Common myeloid progenitor, CD34-positive (primary cell): Measurements from ENCODE around the gene MYZAP.

ENCODE experiments used
- CTCF ChIA-PET: fragments of 350-600 bp; sonication (Branson Sonifier 250); formaldehyde crosslinking; loops from one replicate; lab custom pipeline; 2021; ENCODE audit warnings: antibody characterized with exemption; lab: Charles Lee
- POLR2A ChIA-PET: fragments of 350-600 bp; sonication (Branson Sonifier 250); formaldehyde crosslinking; loops from one replicate; lab custom pipeline; 2021; ENCODE audit warnings: antibody characterized with exemption; lab: Charles Lee
- DNase-seq, 3 donors: peaks; one replicate each; pipeline versions ENCODE4 v3.0.0 to v3.0.0-alpha.2; 2013
- H3K27ac ChIP-seq, 2 experiments: 1 replicate in 1 of 2; 2 replicates in 1 of 2; pipeline ENCODE4 v1.7.0; 2013; ENCODE audit warnings: inconsistent platforms in 2 of 2, low read length in 2 of 2, mild to moderate bottlenecking in 2 of 2, low read depth in 1 of 2, moderate library complexity in 1 of 2; ENCODE audit not compliant: severe bottlenecking in 2 of 2, insufficient read depth in 1 of 2, poor library complexity in 1 of 2
- H3K27me3 ChIP-seq, 5 experiments: replicated peaks in 2 of 5; 1 replicate in 3 of 5; 2 replicates in 2 of 5; pipeline versions ENCODE4 v1.6.1 to v1.7.0; 2013; ENCODE audit warnings: low read length in 4 of 5, mild to moderate bottlenecking in 2 of 5, moderate library complexity in 2 of 5, inconsistent platforms in 1 of 5; ENCODE audit not compliant: insufficient read depth in 5 of 5, control insufficient read depth in 4 of 5
- H3K36me3 ChIP-seq, 4 experiments: 1 replicate in 2 of 4; 2 replicates in 2 of 4; pipeline versions ENCODE4 v1.6.1 to v1.7.0; 2013; ENCODE audit warnings: low read length in 3 of 4, control low read depth in 1 of 4, mild to moderate bottlenecking in 1 of 4; ENCODE audit not compliant: control insufficient read depth in 4 of 4, insufficient read depth in 4 of 4
- H3K4me1 ChIP-seq, 4 experiments: 1 replicate in 3 of 4; 2 replicates in 1 of 4; pipeline versions ENCODE4 v1.6.1 to v1.7.1; 2013; ENCODE audit warnings: low read length in 3 of 4, mild to moderate bottlenecking in 3 of 4, control low read depth in 1 of 4, inconsistent platforms in 1 of 4, moderate library complexity in 1 of 4; ENCODE audit not compliant: control insufficient read depth in 4 of 4, insufficient read depth in 4 of 4; ENCODE audit errors: control extremely low read depth in 1 of 4
- H3K4me3 ChIP-seq, 7 experiments: 1 replicate in 4 of 7; 2 replicates in 3 of 7; pipeline versions ENCODE4 v1.5.1 to v1.7.0; 2013; ENCODE audit warnings: mild to moderate bottlenecking in 7 of 7, low read length in 6 of 7, moderate library complexity in 6 of 7, inconsistent platforms in 2 of 7, low read depth in 2 of 7, control low read depth in 1 of 7; ENCODE audit not compliant: insufficient read depth in 4 of 7, control insufficient read depth in 1 of 7; ENCODE audit errors: extremely low read depth in 1 of 7
- H3K9me3 ChIP-seq, 5 experiments: 1 replicate in 4 of 5; 2 replicates in 1 of 5; pipeline versions ENCODE4 v1.6.1 to v1.7.1; 2013; ENCODE audit warnings: low read length in 4 of 5, mild to moderate bottlenecking in 2 of 5, inconsistent platforms in 1 of 5, low read depth in 1 of 5, moderate library complexity in 1 of 5; ENCODE audit not compliant: control insufficient read depth in 4 of 5, insufficient read depth in 2 of 5; ENCODE audit errors: control extremely low read depth in 1 of 5
- WGBS: methylation state at CpG from one replicate; pipeline ENCODE4 v1.1.5; 2013; ENCODE audit not compliant: insufficient coverage; 5-methylcytosine and 5-hydroxymethylcytosine counted together

MYZAP gene

DNA sequence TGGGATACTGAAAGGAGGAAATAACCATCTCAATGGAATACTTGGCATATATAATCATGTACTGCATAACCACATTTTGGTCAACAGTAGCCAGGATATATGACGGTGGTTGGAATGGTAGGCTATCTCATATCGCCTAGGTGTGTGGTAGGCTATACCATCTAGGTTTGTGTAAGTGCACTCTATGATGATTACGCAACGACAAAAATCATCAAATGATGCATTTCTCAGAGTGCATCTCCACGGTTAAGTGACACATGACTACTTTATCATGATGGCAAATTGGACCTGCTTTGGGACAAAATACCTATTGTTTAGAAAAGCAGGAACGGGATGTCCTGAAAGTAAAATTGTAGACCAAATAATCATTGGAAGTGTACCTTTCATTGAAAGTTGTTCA lies 2.8 kb downstream of the MYZAP start:
- CTCF ChIA-PET: interaction anchor here (1.6 kb wide), 1 partner anchor 20 kb away, joined by 3 read pairs; no protein-coding TSS in a partner anchor
- Histone ChIP-seq H3K9me3 (no peaks in the 10 kb centered on the region), H3K36me3 (no peaks in the 10 kb centered on the region), H3K4me1 (peaks cover 0 to 28% (median 13%) of the 10 kb centered on the region in 4 experiments), H3K4me3 (no peak overlapping the region), H3K27me3 (peaks cover 2 to 28% (median 18%) of the 10 kb centered on the region in 5 experiments), H3K27ac (no peak overlapping the region)
- 100% methylated on average over 6 of the region's 6 CpGs for WGBS
- no peak for DNase-seq
- POLR2A ChIA-PET: no interaction called here

- peaks cover 2 to 22% (median 18%) of the 10 kb centered on the region in 5 experiments for H3K27me3 ChIP-seq
- peaks cover 0 to 28% (median 13%) of the 10 kb centered on the region in 4 experiments for H3K4me1 ChIP-seq
- H3K27ac ChIP-seq: no peak overlapping the region
- WGBS: 74% methylated on average over 9 of the region's 9 CpGs
- H3K9me3 ChIP-seq: no peaks in the 10 kb centered on the region
- no peaks in the 10 kb centered on the region for H3K36me3 ChIP-seq
- H3K4me3 ChIP-seq: no peak overlapping the region
- ChIA-PET POLR2A (no interaction called here), CTCF (interaction anchor here (1.1 to 1.6 kb wide), 3 partner anchors 9 to 21 kb away, joined by 3 read pairs; no protein-coding TSS in a partner anchor)
- peak; percentile 15 to 66 (median 53) for DNase-seq
These were observed 3.5 kb downstream of the MYZAP start for GRCh38 chr15:57595011-57595866.

DNA sequence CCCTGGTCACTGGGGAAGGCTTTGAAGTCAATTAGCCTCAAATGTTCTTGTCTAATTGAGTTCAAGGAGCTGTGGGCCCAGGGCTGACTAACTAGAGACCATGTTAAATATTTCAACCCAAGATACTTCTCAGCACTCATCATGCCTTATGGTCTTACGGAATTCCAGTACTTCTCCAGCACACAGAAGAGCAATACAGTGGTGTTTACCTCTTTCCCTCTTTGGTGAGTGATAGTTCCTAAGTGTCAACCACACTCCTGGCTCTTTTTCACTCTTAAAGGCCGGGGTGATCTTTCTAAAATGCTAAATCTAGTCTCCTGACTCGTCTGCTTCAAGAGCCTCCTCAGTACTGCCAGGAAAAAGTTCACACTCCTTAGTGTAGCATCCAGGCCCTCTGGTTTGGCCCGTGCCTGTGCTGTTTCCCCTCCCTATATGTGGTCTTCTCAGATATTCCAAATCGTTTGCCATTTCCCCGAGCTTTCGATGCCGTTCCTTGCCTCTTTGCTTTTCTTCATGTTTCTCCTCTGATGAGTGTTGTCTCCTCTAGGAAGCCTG lies 4.7 kb downstream of the MYZAP start:
- ChIA-PET CTCF (interaction anchor here (1.4 kb wide), 1 partner anchor 10 kb away, joined by 3 read pairs; no protein-coding TSS in a partner anchor), POLR2A (interaction anchor here (0.6 kb wide), 1 partner anchor 610 kb away, joined by 3 read pairs; no protein-coding TSS in a partner anchor)
- peaks cover 0 to 23% (median 9%) of the 10 kb centered on the region in 4 experiments for H3K4me1 ChIP-seq
- DNase-seq: no peak
- no peak overlapping the region for H3K4me3 ChIP-seq
- H3K36me3 ChIP-seq: no peaks in the 10 kb centered on the region
- H3K9me3 ChIP-seq: no peaks in the 10 kb centered on the region
- WGBS: 87% methylated on average over 8 of the region's 8 CpGs
- H3K27me3 ChIP-seq: peaks cover 0 to 11% (median 8%) of the 10 kb centered on the region in 5 experiments
- H3K27ac ChIP-seq: no peak overlapping the region

- DNase-seq: no peak
- WGBS: 86% methylated on average over 4 of the region's 4 CpGs
- no peaks in the 10 kb centered on the region for H3K36me3 ChIP-seq
- H3K27me3 ChIP-seq: peaks cover 0 to 7% (median 3%) of the 10 kb centered on the region in 5 experiments
- POLR2A ChIA-PET: no interaction called here
- peaks cover 0 to 18% (median 6%) of the 10 kb centered on the region in 4 experiments for H3K4me1 ChIP-seq
- H3K9me3 ChIP-seq: no peaks in the 10 kb centered on the region
- H3K27ac ChIP-seq: no peak overlapping the region
- no peak overlapping the region for H3K4me3 ChIP-seq
- CTCF ChIA-PET: interaction anchor here (1.8 kb wide), 1 partner anchor 12 kb away, joined by 8 read pairs; no protein-coding TSS in a partner anchor
These were observed 5.3 kb downstream of the MYZAP start for GRCh38 chr15:57596978-57597377.

DNA sequence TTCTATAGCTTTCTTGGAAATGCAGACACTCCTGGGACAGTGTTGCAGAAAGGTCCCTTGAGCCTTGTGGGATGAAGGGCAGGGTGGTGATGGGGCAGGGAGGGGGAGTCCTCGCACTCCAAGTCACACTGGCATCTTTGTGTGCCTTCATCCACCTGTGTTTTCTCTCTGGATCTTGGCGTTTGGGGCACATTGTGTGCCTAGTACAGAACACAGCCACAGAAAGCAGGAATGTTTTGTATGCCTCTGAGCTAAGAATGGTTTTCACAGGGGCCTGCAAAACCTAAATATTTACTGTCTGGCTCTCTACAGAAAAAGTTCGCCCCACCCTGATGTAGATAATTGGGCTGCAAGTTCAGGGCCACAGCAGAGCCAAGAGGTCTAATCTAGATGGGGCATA lies 5.7 kb downstream of the MYZAP start:
- CTCF ChIA-PET: interaction anchor here (0.6 to 1.8 kb wide), 3 partner anchors 11 to 56 kb away, joined by 3 to 8 read pairs (median 4); no protein-coding TSS in a partner anchor
- Histone ChIP-seq H3K27me3 (peaks cover 0 to 7% (median 0%) of the 10 kb centered on the region in 5 experiments), H3K27ac (no peak overlapping the region), H3K4me1 (peaks cover 0 to 16% (median 5%) of the 10 kb centered on the region in 4 experiments), H3K4me3 (no peak overlapping the region), H3K36me3 (no peaks in the 10 kb centered on the region), H3K9me3 (no peaks in the 10 kb centered on the region)
- POLR2A ChIA-PET: no interaction called here
- 100% methylated on average over 2 of the region's 3 CpGs for WGBS
- no peak for DNase-seq

DNA sequence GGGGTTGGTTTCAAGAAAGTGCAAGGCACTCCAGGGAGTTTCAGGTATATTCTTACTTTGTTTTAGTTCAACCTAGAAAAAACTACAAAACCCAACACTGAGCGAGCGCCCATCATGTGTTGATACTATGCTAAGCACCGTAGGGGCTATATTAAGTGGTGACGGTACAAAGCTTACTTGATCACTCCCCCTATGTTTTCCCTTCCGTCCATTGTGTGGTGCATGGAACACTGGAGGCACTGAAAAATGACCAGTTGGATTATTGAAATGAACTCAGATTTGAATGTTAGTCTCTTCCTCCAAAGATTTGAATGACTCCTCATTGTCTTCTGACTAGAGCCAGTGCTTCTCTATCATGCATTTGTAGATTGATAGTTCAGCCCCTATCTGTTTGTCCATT lies 6.6 kb downstream of the MYZAP start:
- Histone ChIP-seq H3K27me3 (peaks cover 0 to 2% (median 0%) of the 10 kb centered on the region in 5 experiments), H3K9me3 (no peaks in the 10 kb centered on the region), H3K4me3 (no peak overlapping the region), H3K27ac (no peak overlapping the region), H3K4me1 (peaks cover 0 to 16% (median 5%) of the 10 kb centered on the region in 4 experiments), H3K36me3 (no peaks in the 10 kb centered on the region)
- 100% methylated on average over 3 of the region's 5 CpGs for WGBS
- no peak for DNase-seq
- POLR2A ChIA-PET: no interaction called here
- CTCF ChIA-PET: interaction anchor here (0.6 to 1.8 kb wide), 3 partner anchors 10 to 57 kb away, joined by 3 to 8 read pairs (median 4); no protein-coding TSS in a partner anchor
